Neutrophil (primary cell): ENCODE results near the gene HDHD5.

Experiments
- H3K27ac ChIP-seq: fragments of 200-600 bp; sonication (generic); 2 replicates; pipeline ENCODE4 v1.5.1; 2016; ENCODE audit warnings: mild to moderate bottlenecking, moderate library complexity
- H3K27me3 ChIP-seq: fragments of 200-600 bp; sonication (generic); 2 replicates; pipeline ENCODE4 v1.6.0; 2016; ENCODE audit warnings: mild to moderate bottlenecking
- H3K36me3 ChIP-seq: fragments of 200-600 bp; sonication (generic); 2 replicates; pipeline ENCODE4 v1.5.1; 2017
- H3K4me1 ChIP-seq, 2 experiments: fragments of 200-600 bp in 1 of 2; sonication (generic) in 1 of 2; 1 replicate in 1 of 2; 2 replicates in 1 of 2; pipeline versions ENCODE4 v1.5.1 to v1.6.1; 2013 to 2016; ENCODE audit warnings: low read depth in 1 of 2, low read length in 1 of 2, mild to moderate bottlenecking in 1 of 2, moderate library complexity in 1 of 2; ENCODE audit not compliant: control insufficient read depth in 1 of 2, insufficient read depth in 1 of 2
- H3K4me3 ChIP-seq, 2 experiments: fragments of 200-600 bp in 1 of 2; sonication (generic) in 1 of 2; 1 replicate in 1 of 2; 2 replicates in 1 of 2; pipeline ENCODE4 v1.5.1; 2013 to 2016; ENCODE audit warnings: low read depth in 1 of 2, low read length in 1 of 2, mild to moderate bottlenecking in 1 of 2, moderate library complexity in 1 of 2
- H3K9me3 ChIP-seq: fragments of 200-600 bp; sonication (generic); 2 replicates; pipeline ENCODE4 v1.5.1; 2016
- TF ChIP-seq, protein P1 (sequence below): fragments of 200-600 bp; sonication (generic); IDR thresholded peaks from 2 replicates; pipeline ENCODE4 v1.5.1; 2016; ENCODE audit warnings: antibody characterized with exemption

Gene HDHD5

DNA sequence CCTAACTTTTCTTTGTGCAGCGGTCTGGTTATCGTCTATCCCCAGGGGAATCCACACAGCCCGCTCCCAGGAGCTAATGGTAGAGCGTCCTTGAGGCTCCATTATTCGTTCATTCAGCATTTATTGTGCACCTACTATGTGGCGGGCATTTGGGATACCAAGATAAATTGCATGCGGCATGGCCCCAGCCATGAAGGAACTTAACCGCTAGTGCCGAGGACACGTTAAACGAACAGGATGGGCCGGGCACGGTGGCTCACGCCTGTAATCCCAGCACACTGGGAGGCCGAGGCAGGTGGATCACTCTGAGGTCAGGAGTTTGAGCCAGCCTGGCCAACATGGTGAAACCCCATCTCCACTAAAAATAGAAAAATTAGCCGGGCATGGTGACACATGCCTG lies 49.1 kb downstream of the HDHD5 start:
- Histone ChIP-seq H3K9me3 (no peaks in the 10 kb centered on the region), H3K27ac (peak overlapping the region; percentile 91), H3K4me3 (no peak overlapping the region), H3K27me3 (no peaks in the 10 kb centered on the region), H3K36me3 (peaks cover 97% of the 10 kb centered on the region), H3K4me1 (peaks cover 96 to 99% of the 10 kb centered on the region in 2 experiments)
- TF ChIP-seq, protein P1, sequence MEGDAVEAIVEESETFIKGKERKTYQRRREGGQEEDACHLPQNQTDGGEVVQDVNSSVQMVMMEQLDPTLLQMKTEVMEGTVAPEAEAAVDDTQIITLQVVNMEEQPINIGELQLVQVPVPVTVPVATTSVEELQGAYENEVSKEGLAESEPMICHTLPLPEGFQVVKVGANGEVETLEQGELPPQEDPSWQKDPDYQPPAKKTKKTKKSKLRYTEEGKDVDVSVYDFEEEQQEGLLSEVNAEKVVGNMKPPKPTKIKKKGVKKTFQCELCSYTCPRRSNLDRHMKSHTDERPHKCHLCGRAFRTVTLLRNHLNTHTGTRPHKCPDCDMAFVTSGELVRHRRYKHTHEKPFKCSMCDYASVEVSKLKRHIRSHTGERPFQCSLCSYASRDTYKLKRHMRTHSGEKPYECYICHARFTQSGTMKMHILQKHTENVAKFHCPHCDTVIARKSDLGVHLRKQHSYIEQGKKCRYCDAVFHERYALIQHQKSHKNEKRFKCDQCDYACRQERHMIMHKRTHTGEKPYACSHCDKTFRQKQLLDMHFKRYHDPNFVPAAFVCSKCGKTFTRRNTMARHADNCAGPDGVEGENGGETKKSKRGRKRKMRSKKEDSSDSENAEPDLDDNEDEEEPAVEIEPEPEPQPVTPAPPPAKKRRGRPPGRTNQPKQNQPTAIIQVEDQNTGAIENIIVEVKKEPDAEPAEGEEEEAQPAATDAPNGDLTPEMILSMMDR = no peak

DNA sequence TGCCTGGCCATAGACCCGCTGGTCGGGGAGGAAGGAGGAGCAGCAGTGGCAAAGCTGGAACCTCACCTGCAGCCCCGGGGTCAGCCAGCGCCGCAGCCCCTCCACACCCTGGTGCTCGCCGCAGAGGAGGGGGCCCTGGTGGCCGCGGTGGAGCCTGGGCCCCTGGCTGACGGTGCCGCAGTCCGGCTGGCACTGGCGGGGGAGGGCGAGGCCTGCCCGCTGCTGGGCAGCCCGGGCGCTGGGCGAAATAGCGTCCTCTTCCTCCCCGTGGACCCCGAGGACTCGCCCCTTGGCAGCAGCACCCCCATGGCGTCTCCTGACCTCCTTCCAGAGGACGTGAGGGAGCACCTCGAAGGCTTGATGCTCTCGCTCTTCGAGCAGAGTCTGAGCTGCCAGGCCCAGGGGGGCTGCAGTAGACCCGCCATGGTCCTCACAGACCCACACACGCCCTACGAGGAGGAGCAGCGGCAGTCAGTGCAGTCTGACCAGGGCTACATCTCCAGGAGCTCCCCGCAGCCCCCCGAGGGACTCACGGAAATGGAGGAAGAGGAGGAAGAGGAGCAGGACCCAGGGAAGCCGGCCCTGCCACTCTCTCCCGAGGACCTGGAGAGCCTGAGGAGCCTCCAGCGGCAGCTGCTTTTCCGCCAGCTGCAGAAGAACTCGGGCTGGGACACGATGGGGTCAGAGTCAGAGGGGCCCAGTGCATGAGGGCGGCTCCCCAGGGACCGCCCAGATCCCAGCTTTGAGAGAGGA lies 49.8 kb downstream of the HDHD5 start:
- H3K27me3 ChIP-seq = no peaks in the 10 kb centered on the region
- TF ChIP-seq, protein P1 = no peak
- H3K27ac ChIP-seq = peak overlapping the region; percentile 91
- peaks cover 97% of the 10 kb centered on the region for H3K36me3 ChIP-seq
- H3K4me1 ChIP-seq = peaks cover 96 to 99% of the 10 kb centered on the region in 2 experiments
- H3K4me3 ChIP-seq = peak overlapping the region in 1 of 2 experiments; percentile 58
- H3K9me3 ChIP-seq = no peaks in the 10 kb centered on the region

DNA sequence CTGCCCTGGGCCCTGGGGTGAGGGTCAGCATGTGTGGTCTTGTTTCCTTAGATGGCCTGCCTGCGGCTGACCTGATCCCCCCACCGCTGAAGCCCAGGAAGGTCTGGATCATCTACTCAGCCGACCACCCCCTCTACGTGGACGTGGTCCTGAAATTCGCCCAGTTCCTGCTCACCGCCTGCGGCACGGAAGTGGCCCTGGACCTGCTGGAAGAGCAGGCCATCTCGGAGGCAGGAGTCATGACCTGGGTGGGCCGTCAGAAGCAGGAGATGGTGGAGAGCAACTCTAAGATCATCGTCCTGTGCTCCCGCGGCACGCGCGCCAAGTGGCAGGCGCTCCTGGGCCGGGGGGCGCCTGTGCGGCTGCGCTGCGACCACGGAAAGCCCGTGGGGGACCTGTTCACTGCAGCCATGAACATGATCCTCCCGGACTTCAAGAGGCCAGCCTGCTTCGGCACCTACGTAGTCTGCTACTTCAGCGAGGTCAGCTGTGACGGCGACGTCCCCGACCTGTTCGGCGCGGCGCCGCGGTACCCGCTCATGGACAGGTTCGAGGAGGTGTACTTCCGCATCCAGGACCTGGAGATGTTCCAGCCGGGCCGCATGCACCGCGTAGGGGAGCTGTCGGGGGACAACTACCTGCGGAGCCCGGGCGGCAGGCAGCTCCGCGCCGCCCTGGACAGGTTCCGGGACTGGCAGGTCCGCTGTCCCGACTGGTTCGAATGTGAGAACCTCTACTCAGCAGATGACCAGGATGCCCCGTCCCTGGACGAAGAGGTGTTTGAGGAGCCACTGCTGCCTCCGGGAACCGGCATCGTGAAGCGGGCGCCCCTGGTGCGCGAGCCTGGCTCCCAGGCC lies 50.6 kb downstream of the HDHD5 start:
- TF ChIP-seq, protein P1 = no peak
- Histone ChIP-seq H3K27ac (peak overlapping the region; percentile 91), H3K36me3 (peaks cover 96% of the 10 kb centered on the region), H3K4me1 (peaks cover 96 to 97% of the 10 kb centered on the region in 2 experiments), H3K9me3 (no peaks in the 10 kb centered on the region), H3K27me3 (no peaks in the 10 kb centered on the region), H3K4me3 (peak overlapping the region; percentile 58 to 63)

DNA sequence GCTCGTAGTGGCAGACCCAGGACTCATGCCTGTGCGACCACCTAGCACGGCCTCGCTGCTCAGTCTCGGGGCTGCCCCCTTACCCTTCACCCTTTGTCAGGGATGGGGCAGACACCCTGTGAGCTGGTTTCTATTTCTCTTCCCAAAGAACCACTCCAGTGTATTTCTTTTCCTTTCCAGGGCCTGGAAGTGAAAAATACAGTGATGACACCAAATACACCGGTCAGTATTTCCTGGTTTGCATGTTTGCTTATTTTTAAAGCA lies 51.6 kb downstream of the HDHD5 start:
- Histone ChIP-seq H3K4me1 (peaks cover 96 to 98% of the 10 kb centered on the region in 2 experiments), H3K27ac (peak overlapping the region; percentile 91)

DNA sequence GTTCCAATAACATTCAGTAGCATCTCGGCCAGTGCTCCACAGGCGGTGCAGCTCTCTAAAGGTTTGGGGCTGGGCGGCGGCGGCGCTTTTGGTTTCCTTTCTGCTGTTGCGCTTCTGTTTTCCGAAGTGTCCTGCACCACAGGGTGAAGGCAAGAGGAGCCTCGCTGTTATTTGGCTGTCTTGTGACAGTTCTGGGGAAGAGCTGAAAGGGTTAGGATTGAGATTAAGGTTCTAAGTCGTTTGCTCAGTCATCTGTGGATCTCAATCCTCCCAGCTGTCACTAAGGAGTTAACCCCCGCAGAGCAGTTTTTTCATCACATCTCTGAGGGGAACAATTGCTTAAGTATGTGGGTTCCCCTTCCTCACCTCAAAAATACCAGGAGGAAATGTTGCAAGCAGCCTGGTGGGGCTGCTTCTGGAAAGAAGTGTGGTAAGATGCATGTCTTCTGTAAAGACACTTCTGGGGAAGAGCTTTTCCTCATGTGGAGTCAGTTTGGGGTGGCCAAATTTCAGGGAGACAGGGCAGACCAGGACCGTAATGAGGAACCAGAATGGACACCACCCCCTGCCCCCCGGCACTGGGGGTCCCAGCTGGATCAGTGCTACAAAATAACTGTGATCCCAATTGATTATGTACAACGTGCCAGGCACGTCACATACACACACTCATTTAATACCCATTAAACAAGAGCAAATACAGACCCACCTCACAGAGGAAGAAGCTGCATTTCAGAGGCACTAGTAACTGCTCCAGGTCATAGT lies 52.1 kb downstream of the HDHD5 start:
- Histone ChIP-seq H3K4me1 (peaks cover 96 to 98% of the 10 kb centered on the region in 2 experiments), H3K27ac (peak overlapping the region; percentile 91), H3K4me3 (peak overlapping the region; percentile 58 to 63), H3K9me3 (no peaks in the 10 kb centered on the region), H3K27me3 (no peaks in the 10 kb centered on the region), H3K36me3 (peaks cover 97% of the 10 kb centered on the region)
- TF ChIP-seq, protein P1 = peak; percentile 25

More for the DNA sequence above, 51.6 kb downstream of the HDHD5 start:
- Histone ChIP-seq H3K4me3 (peak overlapping the region; percentile 58 to 63), H3K9me3 (no peaks in the 10 kb centered on the region), H3K27me3 (no peaks in the 10 kb centered on the region), H3K36me3 (peaks cover 97% of the 10 kb centered on the region)
- TF ChIP-seq, protein P1 = no peak
